Measurements from ENCODE around the gene NECTIN3.

GRCh38 chr3:111197485-111197884 is 125.9 kb downstream of the NECTIN3 start:
- TF ChIP-seq EZH2 (IDR thresholded peaks at IDR 0.05; ENCODE audit: borderline replicate concordance, low read length), result no peak
- TF ChIP-seq CTCF (conservative IDR thresholded peaks at IDR 0.05 in 1 of 2, IDR thresholded peaks at IDR 0.05 in 1 of 2; ENCODE audit: extremely low read depth in 1 of 2, insufficient read depth in 1 of 2, low read depth in 1 of 2, low read length in 2 of 2), result no peak
